Inferior parietal cortex (tissue), 1 donor: ENCODE data around the gene TMEM200A.
"Not testable (repeated sequence)": the region's sequence is repeated elsewhere in the genome, so short reads cannot be mapped to it uniquely, and the experiment has no call there.

Experiments
- DNase-seq: peaks from one replicate; pipeline ENCODE4 v3.0.0-alpha.2; 2016; ENCODE audit errors: extremely low spot score

TMEM200A gene

GRCh38 chr6:130365166-130366106, at the start of gene TMEM200A:
TSS of gene TMEM200A (plus strand) at chr6:130366017. CDS start at chr6:130440423, 74,406 bp downstream.
- no peak for DNase-seq

GRCh38 chr6:130320908-130321307, 44.9 kb upstream of the TMEM200A start:
- DNase-seq = no peak

GRCh38 chr6:130322673-130323268, 43.0 kb upstream of the TMEM200A start:
- peak; percentile 88 for DNase-seq

GRCh38 chr6:130324657-130325056, 41.2 kb upstream of the TMEM200A start:
- peak; percentile 20 for DNase-seq

- no peak for DNase-seq
Observed at GRCh38 chr6:130326496-130326895, 39.3 kb upstream of the TMEM200A start.

- DNase-seq = no peak
Observed at GRCh38 chr6:130337534-130337933, 28.3 kb upstream of the TMEM200A start.

GRCh38 chr6:130346324-130346723, 19.5 kb upstream of the TMEM200A start:
- DNase-seq = not testable (repeated sequence)

- no peak for DNase-seq
Observed at GRCh38 chr6:130354322-130354721, 11.5 kb upstream of the TMEM200A start.

GRCh38 chr6:130355572-130355971, 10.2 kb upstream of the TMEM200A start:
- no peak for DNase-seq

- DNase-seq = no peak
Observed at GRCh38 chr6:130357436-130357835, 8.4 kb upstream of the TMEM200A start.

- no peak for DNase-seq
Observed at GRCh38 chr6:130359736-130360135, 6.1 kb upstream of the TMEM200A start.

GRCh38 chr6:130362128-130362527, 3.7 kb upstream of the TMEM200A start:
- DNase-seq = no peak

GRCh38 chr6:130364224-130364780, 1.5 kb upstream of the TMEM200A start:
- DNase-seq = no peak

- no peak for DNase-seq
Observed at GRCh38 chr6:130366107-130367005, 539 bp downstream of the TMEM200A start.

- DNase-seq = no peak
Observed at GRCh38 chr6:130367767-130368166, 1.9 kb downstream of the TMEM200A start.

- no peak for DNase-seq
Observed at GRCh38 chr6:130368576-130368975, 2.8 kb downstream of the TMEM200A start.

GRCh38 chr6:130369831-130370230, 4.0 kb downstream of the TMEM200A start:
- DNase-seq = no peak

GRCh38 chr6:130371921-130372420, 6.2 kb downstream of the TMEM200A start:
- DNase-seq = no peak

- no peak for DNase-seq
Observed at GRCh38 chr6:130372786-130373185, 7.0 kb downstream of the TMEM200A start.

GRCh38 chr6:130373992-130374391, 8.2 kb downstream of the TMEM200A start:
- DNase-seq = no peak

GRCh38 chr6:130376936-130377335, 11.1 kb downstream of the TMEM200A start:
- DNase-seq = no peak
